Fibroblast of pulmonary artery (primary cell): Measurements from ENCODE around the gene MAGOHB.
"Not testable (repeated sequence)": the region's sequence is repeated elsewhere in the genome, so short reads cannot be mapped to it uniquely, and the experiment has no call there.

Source experiments
- DNase-seq: peaks from one replicate; pipeline ENCODE4 v3.0.0-alpha.2; 2010; ENCODE audit warnings: low read depth
- H3K4me3 ChIP-seq: replicated peaks from 2 replicates; pipeline ENCODE4 v1.5.1; 2011; ENCODE audit warnings: low read depth, mild to moderate bottlenecking, control low read depth, low read length, moderate library complexity
- CTCF ChIP-seq: IDR thresholded peaks from 2 replicates; pipeline ENCODE4 v1.5.1; 2011; ENCODE audit warnings: mild to moderate bottlenecking, control low read depth, low read length, inconsistent platforms; ENCODE audit errors: missing control alignments

The MAGOHB gene

GRCh38 chr12:10600988-10601387, 12.4 kb downstream of the MAGOHB start:
- DNase-seq, result no peak
- H3K4me3 ChIP-seq, result no peak overlapping the region
- no peak for TF ChIP-seq CTCF

GRCh38 chr12:10595881-10596280, 17.5 kb downstream of the MAGOHB start:
- DNase-seq, result no peak
- no peak for TF ChIP-seq CTCF
- H3K4me3 ChIP-seq, result no peak overlapping the region

GRCh38 chr12:10590966-10591365, 22.4 kb downstream of the MAGOHB start:
- DNase-seq, result no peak
- no peak for TF ChIP-seq CTCF
- H3K4me3 ChIP-seq, result no peak overlapping the region

GRCh38 chr12:10584415-10584814, 29.0 kb downstream of the MAGOHB start:
- no peak overlapping the region for H3K4me3 ChIP-seq
- TF ChIP-seq CTCF, result no peak
- DNase-seq, result peak; percentile 24

GRCh38 chr12:10582704-10583103, 30.7 kb downstream of the MAGOHB start:
- no peak for TF ChIP-seq CTCF
- no peak overlapping the region for H3K4me3 ChIP-seq

GRCh38 chr12:10582133-10582532, 31.3 kb downstream of the MAGOHB start:
- H3K4me3 ChIP-seq, DNase-seq: not testable (repeated sequence)

More at GRCh38 chr12:10582704-10583103, 30.7 kb downstream of the MAGOHB start:
- no peak for DNase-seq

GRCh38 chr12:10574307-10574706, 39.1 kb downstream of the MAGOHB start:
- no peak for TF ChIP-seq CTCF
- no peak overlapping the region for H3K4me3 ChIP-seq
- no peak for DNase-seq

- peak; percentile 72 for DNase-seq
- not testable (repeated sequence) for H3K4me3 ChIP-seq
Measured at GRCh38 chr12:10572021-10572490, 41.4 kb downstream of the MAGOHB start.
